Prostate gland (tissue), 2 donors: ENCODE data around the gene ABLIM1. TPM values are rescaled to one million over a fixed set of nuclear protein-coding genes. Genes with fewer than 3 reads are reported as not detected.

Source experiments
- DNase-seq: peaks from one replicate; pipeline ENCODE4 v3.0.0-alpha.2; 2019; ENCODE audit warnings: low spot score
- H3K27ac ChIP-seq, 2 donors: fragments of 200-600 bp; sonication (generic); 2 replicates each; pipeline ENCODE4 v1.5.1; 2017 to 2019
- H3K27me3 ChIP-seq: fragments of 200-600 bp; sonication (generic); replicated peaks from 2 replicates; pipeline ENCODE4 v1.5.1; 2019; ENCODE audit not compliant: insufficient read depth
- H3K36me3 ChIP-seq, 2 donors: fragments of 200-600 bp; sonication (generic); 1 replicate in 1 of 2; 2 replicates in 1 of 2; pipeline versions ENCODE4 v1.5.1 to v1.8.1; 2017 to 2019
- H3K4me1 ChIP-seq: fragments of 200-600 bp; sonication (generic); replicated peaks from 2 replicates; pipeline ENCODE4 v1.5.1; 2019
- H3K4me3 ChIP-seq, 2 donors: fragments of 200-600 bp; sonication (generic); 2 replicates each; pipeline ENCODE4 v1.5.1; 2017 to 2019
- H3K9me3 ChIP-seq: fragments of 200-600 bp; sonication (generic); 2 replicates; pipeline ENCODE4 v1.5.1; 2017
- POLR2A ChIP-seq: fragments of 450-650 bp; IDR thresholded peaks from one replicate; pipeline ENCODE4 v1.6.1; 2016; ENCODE audit warnings: antibody characterized with exemption, mild to moderate bottlenecking
- POLR2AphosphoS5 ChIP-seq: sonication (generic); formaldehyde crosslinking; IDR thresholded peaks from one replicate; pipeline ENCODE4 v1.6.1; 2017; ENCODE audit warnings: antibody characterized with exemption
- WGBS: methylation state at CpG from one replicate; pipeline ENCODE4 v1.1.5; 2018; 5-methylcytosine and 5-hydroxymethylcytosine counted together
- intact Hi-C: fragments of 100-400 bp; cut with DNase I; formaldehyde crosslinking; loops from one replicate; pipeline ENCODE4 v1.14.2; 2022
- total RNA-seq, 2 donors: library from RNA; depleted of rRNA; stranded (reverse); fragments of >200 nt; gene quantifications; one replicate each; pipeline ENCODE4 v1.1.0, GENCODE V29; 2016
- TF ChIP-seq, protein P1 (sequence below), 4 experiments: fragments of 200-600 bp in 2 of 4; fragments of 450-650 bp in 2 of 4; sonication (generic) in 2 of 4; IDR thresholded peaks; 1 replicate in 3 of 4; 2 replicates in 1 of 4; pipeline ENCODE4 v1.5.1; 2016 to 2019; ENCODE audit warnings: antibody characterized with exemption in 4 of 4, mild to moderate bottlenecking in 2 of 4, moderate library complexity in 2 of 4

ABLIM1 gene
- total RNA-seq, 2 donors from 2014 or later, result 43.9 to 138 TPM

GRCh38 chr10:114477285-114477684, 180.8 kb downstream of the ABLIM1 start:
- H3K27me3 ChIP-seq, result no peaks in the 10 kb centered on the region
- intact Hi-C loops, result loop anchor here (10.0 kb wide), 2 partner anchors 228 to 648 kb away; no protein-coding TSS in a partner anchor
- no peaks in the 10 kb centered on the region for H3K9me3 ChIP-seq
- no peak overlapping the region for H3K4me3 ChIP-seq
- no peaks in the 10 kb centered on the region for H3K4me1 ChIP-seq
- no peak for DNase-seq
- H3K27ac ChIP-seq, result no peak overlapping the region
- TF ChIP-seq POLR2A, result no peak
- TF ChIP-seq, protein P1, sequence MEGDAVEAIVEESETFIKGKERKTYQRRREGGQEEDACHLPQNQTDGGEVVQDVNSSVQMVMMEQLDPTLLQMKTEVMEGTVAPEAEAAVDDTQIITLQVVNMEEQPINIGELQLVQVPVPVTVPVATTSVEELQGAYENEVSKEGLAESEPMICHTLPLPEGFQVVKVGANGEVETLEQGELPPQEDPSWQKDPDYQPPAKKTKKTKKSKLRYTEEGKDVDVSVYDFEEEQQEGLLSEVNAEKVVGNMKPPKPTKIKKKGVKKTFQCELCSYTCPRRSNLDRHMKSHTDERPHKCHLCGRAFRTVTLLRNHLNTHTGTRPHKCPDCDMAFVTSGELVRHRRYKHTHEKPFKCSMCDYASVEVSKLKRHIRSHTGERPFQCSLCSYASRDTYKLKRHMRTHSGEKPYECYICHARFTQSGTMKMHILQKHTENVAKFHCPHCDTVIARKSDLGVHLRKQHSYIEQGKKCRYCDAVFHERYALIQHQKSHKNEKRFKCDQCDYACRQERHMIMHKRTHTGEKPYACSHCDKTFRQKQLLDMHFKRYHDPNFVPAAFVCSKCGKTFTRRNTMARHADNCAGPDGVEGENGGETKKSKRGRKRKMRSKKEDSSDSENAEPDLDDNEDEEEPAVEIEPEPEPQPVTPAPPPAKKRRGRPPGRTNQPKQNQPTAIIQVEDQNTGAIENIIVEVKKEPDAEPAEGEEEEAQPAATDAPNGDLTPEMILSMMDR (IDR thresholded peaks at IDR 0.05), result no peak
- TF ChIP-seq POLR2AphosphoS5, result peak; percentile 8
- 72% methylated on average over 7 of the region's 7 CpGs for WGBS
- no peaks in the 10 kb centered on the region for H3K36me3 ChIP-seq

DNA sequence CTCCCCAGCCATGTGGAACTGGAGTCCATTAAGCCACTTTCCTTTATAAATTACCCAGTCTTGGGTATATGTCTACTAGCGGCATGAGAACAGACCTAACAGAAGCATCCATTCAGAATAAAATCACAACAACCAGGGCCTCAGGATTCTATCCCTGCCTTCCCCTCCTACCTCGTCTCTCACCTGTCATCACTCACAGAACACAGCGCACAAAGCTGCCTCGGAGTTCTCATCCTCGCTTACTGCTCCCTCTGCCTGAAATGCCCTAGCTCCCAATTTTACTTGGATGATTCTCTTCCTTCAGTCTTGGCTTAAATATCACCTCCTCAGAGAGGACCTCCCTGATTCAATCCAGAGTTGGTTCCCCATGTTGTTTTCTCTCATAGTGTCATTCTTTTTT, 183.1 kb downstream of the ABLIM1 start:
- H3K27ac ChIP-seq, result no peak overlapping the region
- H3K36me3 ChIP-seq, result no peaks in the 10 kb centered on the region
- no peak overlapping the region for H3K4me3 ChIP-seq
- H3K27me3 ChIP-seq, result no peaks in the 10 kb centered on the region
- intact Hi-C loops, result loop anchor here (5.0 to 10.0 kb wide), 3 partner anchors 230 to 650 kb away; no protein-coding TSS in a partner anchor
- 97% methylated on average over 5 of the region's 5 CpGs for WGBS
- no peak for DNase-seq
- H3K9me3 ChIP-seq, result no peaks in the 10 kb centered on the region
- H3K4me1 ChIP-seq, result no peaks in the 10 kb centered on the region
- TF ChIP-seq, protein P1 (IDR thresholded peaks at IDR 0.05), result no peak
- TF ChIP-seq POLR2A (no peak), POLR2AphosphoS5 (no peak)

GRCh38 chr10:114473776-114474175, 184.3 kb downstream of the ABLIM1 start:
- H3K27ac ChIP-seq, result no peak overlapping the region
- H3K9me3 ChIP-seq, result no peaks in the 10 kb centered on the region
- intact Hi-C loops, result loop anchor here (5.0 to 10.0 kb wide), 3 partner anchors 231 to 651 kb away; no protein-coding TSS in a partner anchor
- no peak overlapping the region for H3K4me3 ChIP-seq
- DNase-seq, result no peak
- 51% methylated on average over 3 of the region's 3 CpGs for WGBS
- no peaks in the 10 kb centered on the region for H3K27me3 ChIP-seq
- H3K36me3 ChIP-seq, result no peaks in the 10 kb centered on the region
- no peak for TF ChIP-seq POLR2AphosphoS5
- TF ChIP-seq POLR2A, result no peak
- TF ChIP-seq, protein P1 (IDR thresholded peaks at IDR 0.05), result no peak
- no peaks in the 10 kb centered on the region for H3K4me1 ChIP-seq

DNA sequence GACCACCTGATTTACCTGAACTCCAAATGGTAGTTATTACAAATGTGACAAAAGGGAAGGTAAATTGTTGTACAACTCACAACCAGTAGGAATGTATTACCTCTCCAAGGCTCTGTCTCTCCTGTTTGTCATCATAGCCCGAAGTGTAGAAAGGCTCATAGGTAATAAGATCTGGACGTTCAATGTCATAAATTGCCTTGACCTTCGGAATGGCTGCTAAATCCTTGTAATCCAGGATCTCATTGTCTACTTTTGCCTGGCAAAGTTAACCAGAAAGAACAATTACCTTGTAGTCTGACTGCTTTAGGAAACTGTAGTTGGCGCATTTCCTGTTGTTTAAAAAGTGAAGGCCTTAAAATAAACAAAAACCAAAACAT, 185.2 kb downstream of the ABLIM1 start:
- H3K36me3 ChIP-seq, result no peaks in the 10 kb centered on the region
- WGBS, result 66% methylated on average over 4 of the region's 4 CpGs
- intact Hi-C loops, result loop anchor here (5.0 to 10.0 kb wide), 3 partner anchors 232 to 652 kb away; no protein-coding TSS in a partner anchor
- H3K4me3 ChIP-seq, result no peak overlapping the region
- TF ChIP-seq POLR2AphosphoS5 (no peak), POLR2A (no peak)
- TF ChIP-seq, protein P1 (IDR thresholded peaks at IDR 0.05), result no peak
- no peaks in the 10 kb centered on the region for H3K27me3 ChIP-seq
- no peak overlapping the region for H3K27ac ChIP-seq
- no peaks in the 10 kb centered on the region for H3K9me3 ChIP-seq
- DNase-seq, result no peak
- no peaks in the 10 kb centered on the region for H3K4me1 ChIP-seq
